ENCODE results near the gene UBASH3A. TPM values are rescaled to one million over a fixed set of nuclear protein-coding genes. Genes with fewer than 3 reads are reported as not detected.
"Not testable (repeated sequence)": the region's sequence is repeated elsewhere in the genome, so short reads cannot be mapped to it uniquely, and the experiment has no call there.

The UBASH3A gene
- polyA plus RNA-seq, 1 of the 3 experiments (the other 2 are of a cell fraction) = not detected

DNA sequence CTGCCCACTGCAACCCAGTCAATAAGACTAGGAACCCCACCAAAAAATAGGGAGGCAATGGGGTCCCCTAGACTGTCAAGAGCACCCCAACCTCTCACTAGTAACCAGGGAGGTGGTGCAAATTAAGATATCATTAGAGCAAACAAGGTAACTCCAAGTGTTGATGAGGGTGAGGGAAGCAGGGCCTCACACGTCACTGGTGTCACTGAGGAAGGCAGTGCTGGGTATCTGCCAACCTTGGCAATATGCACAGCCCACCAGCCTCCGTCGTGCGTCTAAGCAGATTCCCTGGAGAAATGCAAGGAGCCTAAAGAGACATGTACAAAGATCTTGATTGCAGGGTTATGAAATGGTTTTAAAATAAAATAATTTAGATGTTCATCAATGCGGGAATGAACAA is 3.8 kb downstream of the UBASH3A start:
- ChIA-PET POLR2A (no interaction called here), CTCF (no interaction called here)

DNA sequence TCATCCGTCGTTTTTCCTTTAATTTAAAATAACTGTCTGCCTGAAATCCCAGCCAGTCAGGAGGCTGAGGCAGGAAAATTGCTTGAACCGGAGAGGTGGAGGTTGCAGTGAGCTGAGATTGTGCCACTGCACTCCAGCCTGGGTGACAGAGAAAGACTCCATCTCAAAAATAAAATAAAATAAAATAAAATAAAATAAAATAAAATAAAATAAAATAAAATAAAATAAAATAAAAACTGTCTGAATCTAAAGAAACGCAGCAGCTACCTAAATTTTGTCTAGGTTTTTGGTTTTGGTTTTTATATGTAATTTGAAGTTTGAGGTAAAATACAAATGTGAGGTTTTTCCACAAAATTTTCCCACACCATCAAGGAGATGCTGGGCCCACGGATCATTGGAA is 5.0 kb downstream of the UBASH3A start:
- H3K27ac ChIP-seq (ENCODE audit: low read depth in 2 of 2, low read length in 1 of 2); H3K27me3 ChIP-seq (ENCODE audit: insufficient read depth); H3K9ac ChIP-seq; H2AFZ ChIP-seq (ENCODE audit: low read depth); H3K4me2 ChIP-seq; H3K79me2 ChIP-seq (ENCODE audit: insufficient read depth); POLR2A ChIA-PET; H4K20me1 ChIP-seq (ENCODE audit: insufficient read depth); H3K9me3 ChIP-seq; DNase-seq; H3K36me3 ChIP-seq (replicated peaks in 1 of 2; ENCODE audit: control insufficient read depth in 1 of 2, insufficient read depth in 2 of 2, low read length in 1 of 2); H3K9me2 ChIP-seq; H3K4me1 ChIP-seq (ENCODE audit: control insufficient read depth in 1 of 2, insufficient read depth in 2 of 2, low read depth in 1 of 2, low read length in 1 of 2); H3F3A ChIP-seq (replicated peaks; ENCODE audit: insufficient read depth); H3K4me3 ChIP-seq (ENCODE audit: low read depth in 2 of 2, low read length in 1 of 2): not testable (repeated sequence)
- CTCF ChIA-PET = interaction anchor here (0.7 kb wide), 1 partner anchor 12 kb away, joined by 3 read pairs; no protein-coding TSS in a partner anchor
- 38% methylated on average over 5 of the region's 5 CpGs for WGBS (ENCODE audit: low lambda C conversion rate)

More for the DNA sequence above, 3.8 kb downstream of the UBASH3A start:
- no peaks in the 10 kb centered on the region for H3K9me2 ChIP-seq
- TF ChIP-seq MXI1 (IDR thresholded peaks at IDR 0.05; ENCODE audit: low read depth, low read length) (no peak), NFIC (IDR thresholded peaks at IDR 0.05; ENCODE audit: borderline replicate concordance) (no peak), RAD21 (IDR thresholded peaks at IDR 0.05; ENCODE audit: low read length) (no peak), YY1 (IDR thresholded peaks at IDR 0.05; ENCODE audit: low read depth) (no peak), CHD2 (IDR thresholded peaks at IDR 0.05; ENCODE audit: low read length, partially characterized antibody) (no peak), TEAD4 (IDR thresholded peaks at IDR 0.05; ENCODE audit: borderline replicate concordance, insufficient read depth) (no peak), SMC3 (IDR thresholded peaks at IDR 0.05; ENCODE audit: low read depth, low read length) (no peak), FOXJ3 (CRISPR knock-in tag; IDR thresholded peaks at IDR 0.05) (no peak), RFX5 (IDR thresholded peaks at IDR 0.05; ENCODE audit: low read length) (no peak), USF1 (IDR thresholded peaks at IDR 0.05; ENCODE audit: borderline replicate concordance, low read depth) (no peak)
- TF ChIP-seq, protein P1, sequence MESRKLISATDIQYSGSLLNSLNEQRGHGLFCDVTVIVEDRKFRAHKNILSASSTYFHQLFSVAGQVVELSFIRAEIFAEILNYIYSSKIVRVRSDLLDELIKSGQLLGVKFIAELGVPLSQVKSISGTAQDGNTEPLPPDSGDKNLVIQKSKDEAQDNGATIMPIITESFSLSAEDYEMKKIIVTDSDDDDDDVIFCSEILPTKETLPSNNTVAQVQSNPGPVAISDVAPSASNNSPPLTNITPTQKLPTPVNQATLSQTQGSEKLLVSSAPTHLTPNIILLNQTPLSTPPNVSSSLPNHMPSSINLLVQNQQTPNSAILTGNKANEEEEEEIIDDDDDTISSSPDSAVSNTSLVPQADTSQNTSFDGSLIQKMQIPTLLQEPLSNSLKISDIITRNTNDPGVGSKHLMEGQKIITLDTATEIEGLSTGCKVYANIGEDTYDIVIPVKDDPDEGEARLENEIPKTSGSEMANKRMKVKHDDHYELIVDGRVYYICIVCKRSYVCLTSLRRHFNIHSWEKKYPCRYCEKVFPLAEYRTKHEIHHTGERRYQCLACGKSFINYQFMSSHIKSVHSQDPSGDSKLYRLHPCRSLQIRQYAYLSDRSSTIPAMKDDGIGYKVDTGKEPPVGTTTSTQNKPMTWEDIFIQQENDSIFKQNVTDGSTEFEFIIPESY (IDR thresholded peaks at IDR 0.05; ENCODE audit: borderline replicate concordance, low read depth) = no peak
- H2AFZ ChIP-seq (ENCODE audit: low read depth) = no peak overlapping the region
- no peak overlapping the region for H3K27ac ChIP-seq (ENCODE audit: low read depth in 2 of 2, low read length in 1 of 2)
- no peaks in the 10 kb centered on the region for H3K27me3 ChIP-seq (ENCODE audit: insufficient read depth)
- no peaks in the 10 kb centered on the region for H3K36me3 ChIP-seq (replicated peaks in 1 of 2; ENCODE audit: control insufficient read depth in 1 of 2, insufficient read depth in 2 of 2, low read length in 1 of 2)
- H3K9ac ChIP-seq = no peak overlapping the region
- H3K4me2 ChIP-seq = no peak overlapping the region
- no peaks in the 10 kb centered on the region for H3F3A ChIP-seq (replicated peaks; ENCODE audit: insufficient read depth)
- no peaks in the 10 kb centered on the region for H3K9me3 ChIP-seq
- H4K20me1 ChIP-seq (ENCODE audit: insufficient read depth) = no peaks in the 10 kb centered on the region
- no peaks in the 10 kb centered on the region for H3K4me1 ChIP-seq (ENCODE audit: control insufficient read depth in 1 of 2, insufficient read depth in 2 of 2, low read depth in 1 of 2, low read length in 1 of 2)
- WGBS (ENCODE audit: low lambda C conversion rate) = 69% methylated on average over 5 of the region's 5 CpGs
- DNase-seq = no peak
- H3K79me2 ChIP-seq (ENCODE audit: insufficient read depth) = no peaks in the 10 kb centered on the region
- H3K4me3 ChIP-seq (ENCODE audit: low read depth in 2 of 2, low read length in 1 of 2) = no peak overlapping the region
